CD14-positive monocyte (primary cell): Measurements from ENCODE around the gene RAB6B. TPM values are rescaled to one million over a fixed set of nuclear protein-coding genes. Genes with fewer than 3 reads are reported as not detected.

ENCODE experiments used
- DNase-seq, 3 donors: peaks; one replicate each; pipeline ENCODE4 v3.0.0-alpha.2; 2011 to 2022
- H2AFZ ChIP-seq: 2 replicates; pipeline ENCODE4 v1.6.0; 2012; ENCODE audit warnings: mild to moderate bottlenecking, low read depth, low read length, inconsistent platforms; ENCODE audit not compliant: insufficient read depth, poor library complexity, severe bottlenecking
- H3K27ac ChIP-seq, 2 donors: 1 replicate in 1 of 2; 2 replicates in 1 of 2; pipeline ENCODE4 v1.5.1; 2012 to 2013; ENCODE audit warnings: low read length in 2 of 2, control low read depth in 1 of 2, inconsistent platforms in 1 of 2, low read depth in 1 of 2, mild to moderate bottlenecking in 1 of 2
- H3K27me3 ChIP-seq, 2 donors: one replicate each; pipeline versions ENCODE4 v1.6.0 to v1.6.1; 2011 to 2013; ENCODE audit warnings: low read length in 2 of 2; ENCODE audit not compliant: control insufficient read depth in 2 of 2, insufficient read depth in 2 of 2
- H3K36me3 ChIP-seq, 2 donors: replicated peaks in 1 of 2; 1 replicate in 1 of 2; 2 replicates in 1 of 2; pipeline versions ENCODE4 v1.5.1 to v1.6.1; 2012 to 2013; ENCODE audit warnings: low read length in 2 of 2, control low read depth in 1 of 2, inconsistent platforms in 1 of 2, mild to moderate bottlenecking in 1 of 2; ENCODE audit not compliant: insufficient read depth in 2 of 2, control insufficient read depth in 1 of 2
- H3K4me1 ChIP-seq, 2 donors: 1 replicate in 1 of 2; 2 replicates in 1 of 2; pipeline versions ENCODE4 v1.5.1 to v1.6.1; 2012 to 2013; ENCODE audit warnings: low read length in 2 of 2, control low read depth in 1 of 2, inconsistent platforms in 1 of 2, mild to moderate bottlenecking in 1 of 2, moderate library complexity in 1 of 2; ENCODE audit not compliant: insufficient read depth in 2 of 2, control insufficient read depth in 1 of 2
- H3K4me2 ChIP-seq: replicated peaks from 2 replicates; pipeline ENCODE3; 2012; ENCODE audit warnings: low read length, moderate library complexity, mild to moderate bottlenecking; ENCODE audit not compliant: poor library complexity, severe bottlenecking; ENCODE audit errors: extremely low read depth
- H3K4me3 ChIP-seq, 3 experiments: fragments of 200-600 bp in 1 of 3; sonication (generic) in 1 of 3; replicated peaks in 1 of 3; 1 replicate in 2 of 3; 2 replicates in 1 of 3; pipeline ENCODE4 v1.5.1; 2011 to 2013; ENCODE audit warnings: low read length in 3 of 3, mild to moderate bottlenecking in 3 of 3, control low read depth in 2 of 3, low read depth in 2 of 3, inconsistent platforms in 1 of 3, moderate library complexity in 1 of 3
- H3K79me2 ChIP-seq: 2 replicates; pipeline ENCODE4 v1.6.0; 2012; ENCODE audit warnings: mild to moderate bottlenecking, control low read depth, inconsistent platforms, low read length, moderate library complexity; ENCODE audit not compliant: insufficient read depth
- H3K9ac ChIP-seq: 2 replicates; pipeline ENCODE4 v1.6.0; 2017; ENCODE audit warnings: low read length, mild to moderate bottlenecking; ENCODE audit not compliant: insufficient read depth, poor library complexity, severe bottlenecking
- H3K9me3 ChIP-seq, 2 donors: replicated peaks in 1 of 2; 1 replicate in 1 of 2; 2 replicates in 1 of 2; pipeline versions ENCODE4 v1.5.1 to v1.6.1; 2012 to 2013; ENCODE audit warnings: low read length in 2 of 2, control low read depth in 1 of 2; ENCODE audit not compliant: control insufficient read depth in 1 of 2, insufficient read depth in 1 of 2
- H4K20me1 ChIP-seq: 2 replicates; pipeline ENCODE4 v1.6.0; 2012; ENCODE audit warnings: mild to moderate bottlenecking, low read length, control low read depth, moderate library complexity; ENCODE audit not compliant: insufficient read depth
- H3K27ac Mint-ChIP-seq, 7 donors: one replicate each; pipeline ENCODE4 v1.8.0; 2020; ENCODE audit warnings: mild to moderate bottlenecking in 7 of 7, mixed read lengths in 7 of 7, moderate library complexity in 6 of 7, inconsistent platforms in 2 of 7
- H3K27me3 Mint-ChIP-seq, 3 donors: one replicate each; pipeline ENCODE4 v1.8.0; 2021 to 2022; ENCODE audit warnings: low read depth in 3 of 3, mild to moderate bottlenecking in 3 of 3, mixed read lengths in 3 of 3, moderate library complexity in 3 of 3, inconsistent platforms in 1 of 3
- H3K36me3 Mint-ChIP-seq, 2 donors: one replicate each; pipeline ENCODE4 v1.8.0; 2020; ENCODE audit warnings: mixed read lengths in 2 of 2, inconsistent platforms in 1 of 2, mild to moderate bottlenecking in 1 of 2
- H3K4me1 Mint-ChIP-seq: one replicate; pipeline ENCODE4 v1.8.0; 2020; ENCODE audit warnings: mild to moderate bottlenecking, mixed read lengths
- H3K4me3 Mint-ChIP-seq, 2 donors: one replicate each; pipeline ENCODE4 v1.8.0; 2020; ENCODE audit warnings: mild to moderate bottlenecking in 2 of 2, mixed read lengths in 2 of 2, moderate library complexity in 1 of 2
- H3K9me3 Mint-ChIP-seq, 7 donors: one replicate each; pipeline ENCODE4 v1.8.0; 2020 to 2022; ENCODE audit warnings: mixed read lengths in 7 of 7, mild to moderate bottlenecking in 6 of 7, moderate library complexity in 6 of 7, inconsistent platforms in 2 of 7
- WGBS: methylation state at CpG from one replicate; pipeline ENCODE4 v1.1.5; 2013; ENCODE audit warnings: missing lambda C conversion rate; ENCODE audit not compliant: insufficient coverage; 5-methylcytosine and 5-hydroxymethylcytosine counted together
- intact Hi-C, 2 donors: fragments of 100-400 bp; cut with micrococcal nuclease; formaldehyde crosslinking; loops; one replicate each; pipeline versions ENCODE4 v1.15.0 to v1.15.1; 2023
- polyA plus RNA-seq, 3 donors: library from polyadenylated mRNA; depleted of rRNA in 1 of 3; unstranded in 2 of 3; stranded (reverse) in 1 of 3; fragments of 300-500 nt in 2 of 3; fragments of >200 nt in 1 of 3; fragmentation: Illumina TruSeq in 2 of 3; gene quantifications; 1 replicate in 2 of 3; 2 replicates in 1 of 3; pipeline ENCODE4 v1.2.3, GENCODE V29; 2012 to 2021
- TF ChIP-seq, protein P1 (sequence below): fragments of 200-600 bp; IDR thresholded peaks from one replicate; pipeline ENCODE4 v1.8.0; 2022; ENCODE audit warnings: antibody characterized with exemption, mild to moderate bottlenecking

RAB6B gene
- polyA plus RNA-seq, 3 donors, result 0.46 TPM; not detected in 2

DNA sequence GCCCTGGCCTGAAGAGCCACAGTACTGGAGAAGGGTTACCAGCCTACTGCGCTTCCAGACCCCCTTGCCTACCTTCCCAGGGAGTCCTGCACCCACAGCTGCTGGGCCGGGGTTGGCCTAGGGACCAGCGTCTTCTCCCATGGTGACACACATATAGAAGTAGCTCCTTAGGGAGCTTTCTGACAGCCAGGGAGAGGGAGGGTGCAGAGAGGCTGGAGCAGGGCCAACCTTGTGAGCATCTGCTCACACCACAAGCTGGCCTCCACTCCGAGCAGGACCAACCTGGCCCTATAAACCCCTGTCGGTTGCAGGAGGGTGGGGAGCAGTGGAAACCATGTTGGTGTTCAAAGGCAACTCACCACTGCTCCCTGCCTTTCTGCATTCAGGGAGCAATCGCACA lies 54.9 kb downstream of the RAB6B start:
- 100% methylated on average over 2 of the region's 6 CpGs for WGBS

DNA sequence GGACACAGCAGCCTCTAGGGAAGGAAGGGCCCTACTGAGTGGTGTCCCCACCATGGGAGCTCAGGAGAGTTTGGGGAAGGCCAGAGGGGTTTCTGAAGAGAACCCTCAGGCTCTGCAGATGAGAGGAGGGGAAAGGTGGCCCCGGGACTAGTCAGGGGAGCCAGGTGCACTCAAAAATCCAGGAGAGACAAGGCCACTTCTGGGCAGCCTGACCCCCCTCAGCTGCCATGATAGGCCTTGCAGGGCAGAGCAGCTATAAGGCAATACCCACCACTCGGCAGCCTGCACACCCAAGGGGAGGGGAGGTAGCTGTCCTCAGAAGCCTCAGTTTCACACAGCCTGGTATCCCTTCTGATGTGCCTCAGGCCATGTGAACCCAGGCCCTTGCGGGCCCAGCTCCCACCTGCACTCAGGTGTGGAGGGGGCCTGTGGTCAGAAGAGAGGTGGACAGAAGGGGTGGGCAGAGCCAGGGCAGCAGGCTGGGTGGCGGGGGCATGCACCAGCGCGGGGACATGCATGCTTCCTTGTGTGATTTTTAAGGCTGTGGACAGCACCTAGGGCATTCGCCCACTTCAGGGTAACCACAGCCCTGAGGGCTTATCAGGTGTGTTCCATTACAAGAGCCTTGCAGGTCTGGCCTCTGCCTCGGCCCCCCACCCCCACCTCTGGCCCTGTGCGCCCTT lies 55.5 kb downstream of the RAB6B start:
- Mint-ChIP-seq H3K27me3 (peaks cover 1 to 4% (median 2%) of the 10 kb centered on the region in 3 donors), H3K27ac (no peak overlapping the region), H3K36me3 (no peaks in the 10 kb centered on the region)

More for the DNA sequence above, 54.9 kb downstream of the RAB6B start:
- Mint-ChIP-seq H3K4me3 (no peak overlapping the region), H3K27me3 (peaks cover 1 to 4% (median 2%) of the 10 kb centered on the region in 3 donors), H3K4me1 (no peaks in the 10 kb centered on the region), H3K9me3 (peaks cover 0 to 7% (median 2%) of the 10 kb centered on the region in 7 donors), H3K27ac (no peak overlapping the region), H3K36me3 (no peaks in the 10 kb centered on the region)
- Histone ChIP-seq H3K4me1 (no peaks in the 10 kb centered on the region), H2AFZ (no peak overlapping the region), H3K36me3 (no peaks in the 10 kb centered on the region), H3K9me3 (no peaks in the 10 kb centered on the region), H3K4me3 (no peak overlapping the region), H3K27me3 (no peaks in the 10 kb centered on the region), H4K20me1 (no peaks in the 10 kb centered on the region), H3K9ac (no peak overlapping the region), H3K79me2 (no peaks in the 10 kb centered on the region), H3K4me2 (no peak overlapping the region), H3K27ac (no peak overlapping the region)
- intact Hi-C loops, result no loop called here
- DNase-seq, result no peak
- TF ChIP-seq, protein P1, sequence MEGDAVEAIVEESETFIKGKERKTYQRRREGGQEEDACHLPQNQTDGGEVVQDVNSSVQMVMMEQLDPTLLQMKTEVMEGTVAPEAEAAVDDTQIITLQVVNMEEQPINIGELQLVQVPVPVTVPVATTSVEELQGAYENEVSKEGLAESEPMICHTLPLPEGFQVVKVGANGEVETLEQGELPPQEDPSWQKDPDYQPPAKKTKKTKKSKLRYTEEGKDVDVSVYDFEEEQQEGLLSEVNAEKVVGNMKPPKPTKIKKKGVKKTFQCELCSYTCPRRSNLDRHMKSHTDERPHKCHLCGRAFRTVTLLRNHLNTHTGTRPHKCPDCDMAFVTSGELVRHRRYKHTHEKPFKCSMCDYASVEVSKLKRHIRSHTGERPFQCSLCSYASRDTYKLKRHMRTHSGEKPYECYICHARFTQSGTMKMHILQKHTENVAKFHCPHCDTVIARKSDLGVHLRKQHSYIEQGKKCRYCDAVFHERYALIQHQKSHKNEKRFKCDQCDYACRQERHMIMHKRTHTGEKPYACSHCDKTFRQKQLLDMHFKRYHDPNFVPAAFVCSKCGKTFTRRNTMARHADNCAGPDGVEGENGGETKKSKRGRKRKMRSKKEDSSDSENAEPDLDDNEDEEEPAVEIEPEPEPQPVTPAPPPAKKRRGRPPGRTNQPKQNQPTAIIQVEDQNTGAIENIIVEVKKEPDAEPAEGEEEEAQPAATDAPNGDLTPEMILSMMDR, result no peak

More for the DNA sequence above, 55.5 kb downstream of the RAB6B start:
- WGBS, result 96% methylated on average over 8 of the region's 9 CpGs
- Mint-ChIP-seq H3K4me3 (no peak overlapping the region), H3K4me1 (no peaks in the 10 kb centered on the region), H3K9me3 (peaks cover 0 to 6% (median 2%) of the 10 kb centered on the region in 7 donors)
- no peak overlapping the region for H2AFZ ChIP-seq
- no peak overlapping the region for H3K4me3 ChIP-seq
- TF ChIP-seq, protein P1, result no peak
- H3K27ac ChIP-seq, result no peak overlapping the region
- no peak overlapping the region for H3K9ac ChIP-seq
- DNase-seq, result no peak
- no peaks in the 10 kb centered on the region for H3K9me3 ChIP-seq
- no peaks in the 10 kb centered on the region for H3K79me2 ChIP-seq
- intact Hi-C loops, result no loop called here
- H3K27me3 ChIP-seq, result no peaks in the 10 kb centered on the region
- H3K4me2 ChIP-seq, result no peak overlapping the region
- no peaks in the 10 kb centered on the region for H4K20me1 ChIP-seq
- H3K36me3 ChIP-seq, result no peaks in the 10 kb centered on the region
- H3K4me1 ChIP-seq, result no peaks in the 10 kb centered on the region
